GM12873 (cell line): ENCODE data around the gene ARHGEF37.

Experiments used
- TF ChIP-seq, protein P1 (sequence below): IDR thresholded peaks from 2 replicates; pipeline ENCODE4 v1.5.1; 2012; ENCODE audit warnings: low read depth, mild to moderate bottlenecking, moderate library complexity, low read length, control low read depth; ENCODE audit not compliant: insufficient read depth; ENCODE audit errors: missing control alignments

ARHGEF37 gene

DNA sequence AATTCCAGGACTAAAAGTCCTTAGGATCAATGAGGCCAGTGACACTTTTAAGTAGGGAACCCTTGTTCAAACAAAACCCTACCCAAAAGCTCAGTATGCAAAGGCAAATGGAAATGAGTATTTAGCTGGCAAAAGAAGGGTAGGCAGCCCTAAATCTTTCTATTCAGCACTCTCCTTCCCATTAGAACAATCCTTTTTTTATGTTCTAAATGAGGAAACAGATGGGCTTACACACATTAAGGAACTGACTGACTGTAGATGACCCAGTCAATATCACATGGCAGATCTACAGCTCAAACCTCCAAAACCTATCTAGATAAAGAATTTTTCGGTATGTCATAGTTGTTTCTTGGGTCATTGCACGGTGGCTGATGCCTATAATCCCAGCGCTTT lies 37.3 kb upstream of the ARHGEF37 start:
- TF ChIP-seq, protein P1, sequence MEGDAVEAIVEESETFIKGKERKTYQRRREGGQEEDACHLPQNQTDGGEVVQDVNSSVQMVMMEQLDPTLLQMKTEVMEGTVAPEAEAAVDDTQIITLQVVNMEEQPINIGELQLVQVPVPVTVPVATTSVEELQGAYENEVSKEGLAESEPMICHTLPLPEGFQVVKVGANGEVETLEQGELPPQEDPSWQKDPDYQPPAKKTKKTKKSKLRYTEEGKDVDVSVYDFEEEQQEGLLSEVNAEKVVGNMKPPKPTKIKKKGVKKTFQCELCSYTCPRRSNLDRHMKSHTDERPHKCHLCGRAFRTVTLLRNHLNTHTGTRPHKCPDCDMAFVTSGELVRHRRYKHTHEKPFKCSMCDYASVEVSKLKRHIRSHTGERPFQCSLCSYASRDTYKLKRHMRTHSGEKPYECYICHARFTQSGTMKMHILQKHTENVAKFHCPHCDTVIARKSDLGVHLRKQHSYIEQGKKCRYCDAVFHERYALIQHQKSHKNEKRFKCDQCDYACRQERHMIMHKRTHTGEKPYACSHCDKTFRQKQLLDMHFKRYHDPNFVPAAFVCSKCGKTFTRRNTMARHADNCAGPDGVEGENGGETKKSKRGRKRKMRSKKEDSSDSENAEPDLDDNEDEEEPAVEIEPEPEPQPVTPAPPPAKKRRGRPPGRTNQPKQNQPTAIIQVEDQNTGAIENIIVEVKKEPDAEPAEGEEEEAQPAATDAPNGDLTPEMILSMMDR = no peak

DNA sequence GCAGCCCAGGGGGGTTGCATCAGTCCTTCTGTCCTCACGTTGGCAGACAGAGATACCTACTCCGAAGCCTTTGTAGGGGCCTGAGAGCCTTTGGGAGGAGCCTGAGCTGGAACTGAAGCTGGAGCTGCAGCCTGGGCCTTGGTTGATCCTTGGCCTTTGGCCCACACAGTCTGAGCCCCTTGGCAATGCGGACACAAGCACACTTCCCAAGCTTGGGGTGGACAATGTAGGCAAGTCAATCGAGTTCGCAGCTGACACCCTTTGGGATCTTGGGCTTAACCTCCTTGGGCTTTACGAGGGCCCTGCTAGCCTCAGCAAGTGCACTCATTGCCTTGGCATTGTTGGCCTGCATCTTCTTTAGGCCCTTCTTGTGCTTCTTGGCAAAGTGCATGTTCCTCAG lies 36.0 kb upstream of the ARHGEF37 start:
- TF ChIP-seq, protein P1 = no peak

DNA sequence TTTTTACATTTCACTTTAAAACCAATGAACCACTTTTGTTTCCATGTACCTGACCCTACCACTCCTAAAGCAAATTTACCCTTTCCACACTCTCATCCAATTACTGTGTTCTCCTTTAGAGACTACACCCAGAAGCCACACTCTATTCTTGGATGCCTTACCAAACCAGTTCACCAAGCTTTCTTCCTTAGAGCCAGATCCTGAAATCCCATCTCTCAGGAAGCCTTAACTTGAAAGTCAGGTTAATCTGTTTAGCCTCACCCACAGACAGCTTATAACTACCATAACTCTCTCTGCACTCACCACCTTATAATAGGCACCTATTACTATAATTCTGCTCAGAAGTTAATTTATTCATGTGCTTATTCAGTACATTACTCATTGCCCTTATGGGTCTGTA lies 34.3 kb upstream of the ARHGEF37 start:
- TF ChIP-seq, protein P1 = no peak

DNA sequence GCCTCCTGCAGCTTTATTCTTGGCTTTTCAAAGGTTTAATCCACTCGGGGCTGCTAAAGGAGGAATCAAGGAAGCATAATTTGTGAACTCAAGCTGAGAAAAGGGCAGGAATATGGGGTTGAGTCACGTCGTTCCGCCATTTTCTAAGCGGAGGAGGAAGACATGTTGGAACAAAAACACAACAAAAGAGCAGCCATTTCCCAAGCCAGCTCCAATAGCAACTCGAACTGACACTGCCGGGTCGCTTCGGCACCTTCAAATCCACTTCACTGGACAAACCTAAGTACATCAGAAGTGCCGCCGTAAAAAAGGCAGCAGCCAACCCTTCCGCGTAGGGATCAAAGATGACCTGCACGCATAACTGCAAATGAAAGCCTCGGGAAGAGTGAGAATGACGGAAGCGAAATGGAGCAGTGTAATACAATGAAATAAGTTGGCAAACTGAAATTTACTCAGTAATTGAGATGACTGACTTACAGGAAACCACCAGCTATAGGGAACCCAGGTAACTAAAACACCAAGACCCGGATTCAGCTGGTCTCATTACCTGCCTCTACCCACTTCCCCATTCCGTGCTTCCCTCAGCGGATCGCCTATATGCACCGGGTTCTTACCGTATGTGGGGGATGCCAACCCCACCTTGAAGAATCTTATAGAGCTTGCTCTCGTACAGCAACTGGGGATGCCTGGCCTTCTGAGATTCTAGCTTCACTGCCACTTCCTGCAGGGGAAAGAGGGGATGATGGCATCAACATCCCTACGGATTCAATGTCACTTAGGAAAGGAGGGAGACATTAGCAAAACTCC lies 31.6 kb upstream of the ARHGEF37 start:
- TF ChIP-seq, protein P1 = no peak

DNA sequence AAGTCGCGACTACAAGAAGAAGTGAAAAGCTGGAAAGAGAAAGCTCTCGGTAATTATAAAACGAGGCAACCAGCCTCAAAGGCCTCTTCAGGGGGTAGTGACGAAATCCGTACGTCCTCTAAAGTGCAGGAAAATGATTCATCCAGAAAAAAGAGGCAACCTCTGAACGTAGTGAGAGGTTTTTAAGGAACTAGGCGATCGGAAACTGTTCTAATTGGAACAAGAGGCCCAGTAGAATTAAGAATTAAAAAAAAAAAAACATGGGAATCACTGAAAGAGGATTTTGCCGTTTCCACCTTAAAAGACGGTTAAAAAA lies 31.1 kb upstream of the ARHGEF37 start:
- TF ChIP-seq, protein P1 = no peak

DNA sequence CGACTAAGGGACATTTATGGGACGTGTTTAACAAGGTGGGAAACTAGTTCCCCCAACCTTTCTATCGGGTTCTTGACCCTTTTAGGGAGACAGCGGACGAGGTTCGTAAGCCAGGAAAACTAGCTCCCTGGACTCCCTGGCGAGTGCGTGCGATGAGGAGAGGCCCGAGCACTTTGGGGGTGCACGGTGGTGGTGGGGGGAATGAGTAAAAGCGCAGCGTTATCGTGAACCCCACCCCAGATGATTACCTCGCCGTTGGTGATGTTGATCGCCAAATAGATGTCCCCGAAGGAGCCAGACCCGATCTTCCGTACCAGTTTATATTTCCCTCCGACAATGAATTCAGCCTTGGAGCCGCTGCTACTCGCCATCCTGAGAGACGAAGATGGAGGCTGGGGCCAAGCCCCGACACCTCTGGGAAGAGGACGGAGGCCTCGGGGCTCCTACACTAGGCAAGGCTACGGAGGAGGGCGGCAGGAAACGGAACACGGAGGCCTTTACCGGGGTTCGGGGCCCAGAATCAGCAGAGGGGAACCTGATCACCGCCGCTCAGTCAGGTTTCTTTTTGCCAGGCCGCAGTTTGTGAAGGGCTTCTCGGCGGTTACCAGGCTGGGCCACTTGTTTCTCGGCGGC lies 30.6 kb upstream of the ARHGEF37 start:
- TF ChIP-seq, protein P1 = no peak

DNA sequence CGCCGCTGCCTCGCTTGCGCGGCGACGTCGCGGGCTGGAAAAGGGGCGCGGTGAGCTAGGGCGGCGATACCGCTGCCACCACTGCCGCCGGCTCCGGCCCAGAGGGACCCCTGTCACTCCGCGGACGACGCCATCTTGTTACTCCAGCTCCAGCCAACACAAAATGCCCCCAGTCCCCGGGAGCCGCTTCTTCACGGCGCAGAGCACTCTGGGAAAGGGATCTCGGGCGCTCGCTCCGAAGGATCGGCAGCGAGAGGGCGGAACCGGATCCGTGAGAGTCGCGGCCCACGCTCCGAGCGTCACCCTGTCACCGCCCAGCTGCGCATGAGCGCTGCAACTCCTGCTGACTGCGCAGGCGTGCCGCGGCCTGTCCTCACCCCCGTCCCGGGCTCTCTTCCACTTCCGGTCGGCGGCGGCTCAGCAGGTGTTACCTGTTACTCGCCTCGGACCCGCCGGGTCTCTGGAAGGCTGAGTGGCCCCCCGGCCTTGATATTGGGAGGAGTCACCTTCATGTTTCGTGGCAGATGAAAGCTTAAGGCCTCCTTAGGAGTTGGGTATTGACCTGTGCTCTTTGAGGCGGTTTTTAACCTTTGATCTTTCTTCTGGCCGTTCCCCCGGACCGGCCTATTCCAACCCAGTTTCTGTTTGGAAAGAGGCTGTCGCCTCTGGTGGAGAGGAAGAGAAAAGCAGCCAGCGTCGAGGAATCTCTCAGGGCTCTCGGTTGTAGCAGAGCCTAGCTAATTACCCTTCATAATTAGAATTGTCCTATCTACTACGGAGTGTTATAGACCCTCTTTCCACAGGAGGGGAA lies 29.9 kb upstream of the ARHGEF37 start, which contains the start of gene CSNK1A1:
CSNK1A1 (minus strand) TSS at position 213 of the 811 bp plus-strand sequence. CDS start 475 bp downstream, outside the sequence.
- TF ChIP-seq, protein P1 = peak; percentile 80
